BLaER1 treated with 17β-estradiol and CSF1 and Interleukin-3, amounts not matched to agents 10 nM and 100 nM (cell line): ENCODE measurements around the gene SLC35E1.

ENCODE experiments used
- H3K27ac ChIP-seq, 11 experiments: shearing (Covaris generic); formaldehyde crosslinking; 2 replicates each; pipeline ENCODE4 v1.8.1; 2022
- H3K27me3 ChIP-seq, 11 experiments: shearing (Covaris generic); formaldehyde crosslinking; 2 replicates each; pipeline ENCODE4 v1.8.1; 2022
- H3K36me3 ChIP-seq, 11 experiments: shearing (Covaris generic); formaldehyde crosslinking; 2 replicates each; pipeline ENCODE4 v1.8.1; 2022
- H3K4me1 ChIP-seq, 10 experiments: shearing (Covaris generic); formaldehyde crosslinking; 2 replicates each; pipeline ENCODE4 v1.8.1; 2022
- H3K4me2 ChIP-seq, 11 experiments: shearing (Covaris generic); formaldehyde crosslinking; 2 replicates each; pipeline ENCODE4 v1.8.1; 2022
- H3K4me3 ChIP-seq, 10 experiments: shearing (Covaris generic); formaldehyde crosslinking; 2 replicates each; pipeline ENCODE4 v1.8.1; 2022
- H3K9ac ChIP-seq, 11 experiments: shearing (Covaris generic); formaldehyde crosslinking; 2 replicates each; pipeline ENCODE4 v1.8.1; 2022
- H3K9me3 ChIP-seq, 11 experiments: shearing (Covaris generic); formaldehyde crosslinking; replicated peaks in 1 of 11; 2 replicates each; pipeline ENCODE4 v1.8.1; 2022
- H4K20me1 ChIP-seq, 11 experiments: shearing (Covaris generic); formaldehyde crosslinking; 2 replicates each; pipeline ENCODE4 v1.8.1; 2022
- Cebpa-rat ChIP-seq, 11 experiments: shearing (Covaris generic); IDR thresholded peaks; 2 replicates each; pipeline ENCODE4 v1.8.1; 2022

The SLC35E1 gene

GRCh38 chr19:16522559-16523377, 49.4 kb downstream of the SLC35E1 start:
- Histone ChIP-seq H3K4me3 (no peak overlapping the region), H3K9me3 (no peaks in the 10 kb centered on the region), H3K27me3 (no peaks in the 10 kb centered on the region), H4K20me1 (peaks cover 0 to 100% (median 99%) of the 10 kb centered on the region in 11 experiments; a peak in 21 of 22 replicates), H3K9ac (no peak overlapping the region), H3K36me3 (peaks cover 97 to 100% (median 100%) of the 10 kb centered on the region in 11 experiments), H3K27ac (no peak overlapping the region), H3K4me2 (no peak overlapping the region), H3K4me1 (no peaks in the 10 kb centered on the region)
- TF ChIP-seq Cebpa-rat (IDR thresholded peaks at IDR 0.05): no peak

DNA sequence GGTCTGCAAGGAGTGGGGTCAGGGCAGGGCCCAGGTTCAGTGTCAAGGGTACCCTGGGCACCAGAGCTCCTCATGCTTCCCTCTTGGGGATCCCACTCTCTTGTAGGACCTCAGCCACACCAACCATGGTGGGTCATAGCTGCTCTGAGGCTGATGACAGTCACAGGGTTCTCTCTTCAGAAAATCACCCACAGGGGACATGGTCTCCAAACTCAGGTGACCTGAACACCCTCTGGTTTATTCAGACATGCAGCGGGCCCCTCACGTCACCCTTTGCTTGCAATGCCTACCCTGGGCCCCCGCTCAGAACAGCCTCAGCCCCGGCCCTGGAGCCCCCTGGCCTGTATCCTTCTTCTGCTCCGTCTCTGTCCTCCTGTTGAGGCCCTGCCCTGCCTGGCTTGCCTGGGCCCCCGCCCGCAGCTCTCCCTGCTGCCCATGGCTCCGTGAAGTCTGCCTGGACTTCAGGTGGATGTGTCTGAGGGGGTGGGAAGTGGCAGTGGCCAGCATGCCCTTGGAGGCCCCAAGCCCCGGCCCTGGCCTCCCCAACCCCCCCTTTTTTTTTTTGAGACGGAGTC, 50.4 kb downstream of the SLC35E1 start:
- no peak for TF ChIP-seq Cebpa-rat (IDR thresholded peaks at IDR 0.05)
- Histone ChIP-seq H3K36me3 (peaks cover 97 to 100% (median 100%) of the 10 kb centered on the region in 11 experiments), H3K4me2 (no peak overlapping the region), H3K4me1 (no peaks in the 10 kb centered on the region), H3K27me3 (no peaks in the 10 kb centered on the region), H4K20me1 (peaks cover 0 to 100% (median 99%) of the 10 kb centered on the region in 11 experiments; a peak in 20 of 22 replicates), H3K4me3 (no peak overlapping the region), H3K27ac (no peak overlapping the region), H3K9me3 (no peaks in the 10 kb centered on the region), H3K9ac (no peak overlapping the region)

DNA sequence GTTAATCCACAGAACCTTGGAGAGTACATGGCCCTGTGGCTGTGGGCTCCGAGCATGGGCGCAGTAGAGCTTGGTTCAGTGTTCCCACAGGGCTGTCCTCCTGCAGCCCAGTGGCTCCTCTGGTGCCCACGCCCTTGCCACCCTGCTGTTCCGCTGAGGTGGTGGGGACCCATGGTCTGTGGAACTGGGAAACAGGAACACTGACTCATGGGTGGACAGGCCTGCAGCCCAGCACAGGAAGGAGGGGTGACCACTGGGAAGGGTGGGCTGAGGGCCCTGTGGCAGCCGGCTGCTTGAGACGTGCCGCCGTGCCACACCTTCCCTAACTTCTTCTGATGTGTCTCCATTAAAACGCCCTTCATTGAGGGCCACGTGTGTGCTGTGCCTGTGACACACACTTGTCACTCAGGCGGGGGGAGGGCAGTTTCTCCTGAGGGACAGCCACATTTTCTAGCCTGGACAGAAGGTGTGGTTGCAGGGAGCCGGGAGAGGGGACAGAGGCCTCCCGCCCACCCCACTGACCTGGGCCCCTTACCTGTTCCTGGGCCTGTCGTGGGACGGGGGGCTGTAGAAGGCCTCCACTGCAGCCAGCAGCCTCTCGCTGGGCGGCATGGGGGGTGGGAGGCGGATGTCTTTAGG, 51.1 kb downstream of the SLC35E1 start:
- Histone ChIP-seq H3K27me3 (no peaks in the 10 kb centered on the region), H3K4me3 (no peak overlapping the region), H3K36me3 (peaks cover 95 to 100% (median 100%) of the 10 kb centered on the region in 11 experiments), H3K9me3 (no peaks in the 10 kb centered on the region), H4K20me1 (peaks cover 0 to 100% (median 98%) of the 10 kb centered on the region in 11 experiments; a peak in 20 of 22 replicates), H3K9ac (no peak overlapping the region), H3K4me2 (no peak overlapping the region), H3K4me1 (no peaks in the 10 kb centered on the region), H3K27ac (no peak overlapping the region)
- no peak for TF ChIP-seq Cebpa-rat (IDR thresholded peaks at IDR 0.05)

DNA sequence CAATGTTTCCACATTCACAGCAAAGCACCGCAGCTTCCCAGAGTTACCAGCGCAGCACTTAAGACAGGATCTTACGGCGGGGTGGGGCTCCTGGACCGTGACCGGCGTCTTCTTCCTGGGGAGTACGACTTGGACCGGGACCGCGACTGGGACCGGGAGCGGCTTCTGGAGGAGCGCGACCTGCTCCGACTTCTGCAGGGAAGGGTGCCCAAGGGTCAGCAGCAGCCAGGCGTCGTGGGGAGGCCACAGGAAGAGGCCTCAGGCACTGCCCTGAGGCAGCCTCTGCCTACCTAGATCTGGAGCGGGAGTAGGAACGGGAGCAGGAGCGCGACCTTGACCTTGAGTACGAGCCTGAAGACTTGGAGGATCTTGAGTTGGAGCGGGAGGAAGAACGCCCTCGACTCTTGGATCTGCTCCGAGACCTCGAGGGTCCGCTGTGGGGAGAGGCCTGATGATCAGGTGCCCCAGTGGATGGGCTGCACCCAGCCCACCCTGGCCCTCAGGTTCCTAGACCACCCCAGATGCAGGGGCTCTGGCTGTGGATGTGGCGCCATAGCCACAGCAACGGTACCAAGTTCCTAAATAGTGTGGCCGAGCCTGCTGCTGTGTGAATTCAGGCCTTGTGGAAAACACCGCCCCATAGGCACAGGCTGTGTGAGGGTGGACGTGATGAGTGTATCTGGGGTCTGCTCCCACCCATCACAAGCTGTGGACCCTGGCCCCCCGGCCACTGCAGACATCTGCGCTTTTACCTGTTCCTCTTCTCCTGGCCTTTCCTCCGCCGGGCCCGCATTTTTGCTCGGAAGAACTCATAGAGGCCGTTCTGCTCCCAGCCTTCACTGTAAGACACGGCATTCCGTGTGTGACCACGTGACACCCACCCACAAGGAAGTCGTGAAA, 51.9 kb downstream of the SLC35E1 start:
- H3K27me3 ChIP-seq: no peaks in the 10 kb centered on the region
- H3K4me2 ChIP-seq: no peak overlapping the region
- no peak overlapping the region for H3K4me3 ChIP-seq
- no peaks in the 10 kb centered on the region for H3K4me1 ChIP-seq
- no peak overlapping the region for H3K9ac ChIP-seq
- H3K36me3 ChIP-seq: peaks cover 87 to 100% (median 93%) of the 10 kb centered on the region in 11 experiments
- H3K9me3 ChIP-seq: no peaks in the 10 kb centered on the region
- TF ChIP-seq Cebpa-rat (IDR thresholded peaks at IDR 0.05): no peak
- peaks cover 0 to 100% (median 95%) of the 10 kb centered on the region in 11 experiments; a peak in 20 of 22 replicates for H4K20me1 ChIP-seq
- H3K27ac ChIP-seq: no peak overlapping the region

- H3K27ac ChIP-seq: no peak overlapping the region
- H3K36me3 ChIP-seq: peaks cover 76 to 100% (median 88%) of the 10 kb centered on the region in 11 experiments
- H3K9me3 ChIP-seq: no peaks in the 10 kb centered on the region
- no peak overlapping the region for H3K4me3 ChIP-seq
- H3K9ac ChIP-seq: no peak overlapping the region
- peaks cover 0 to 100% (median 85%) of the 10 kb centered on the region in 11 experiments; a peak in 20 of 22 replicates for H4K20me1 ChIP-seq
- H3K4me2 ChIP-seq: no peak overlapping the region
- TF ChIP-seq Cebpa-rat (IDR thresholded peaks at IDR 0.05): no peak
- no peaks in the 10 kb centered on the region for H3K27me3 ChIP-seq
- H3K4me1 ChIP-seq: peaks cover 0 to 6% (median 0%) of the 10 kb centered on the region in 10 experiments; a peak in 1 of 20 replicates
Measured at GRCh38 chr19:16519230-16519687, 53.0 kb downstream of the SLC35E1 start.

GRCh38 chr19:16518483-16519229, 53.6 kb downstream of the SLC35E1 start:
- no peak overlapping the region for H3K4me2 ChIP-seq
- H3K27ac ChIP-seq: no peak overlapping the region
- H3K36me3 ChIP-seq: peaks cover 70 to 94% (median 82%) of the 10 kb centered on the region in 11 experiments
- no peak overlapping the region for H3K9ac ChIP-seq
- no peaks in the 10 kb centered on the region for H3K9me3 ChIP-seq
- peaks cover 0 to 97% (median 80%) of the 10 kb centered on the region in 11 experiments; a peak in 20 of 22 replicates for H4K20me1 ChIP-seq
- H3K27me3 ChIP-seq: no peaks in the 10 kb centered on the region
- no peak overlapping the region for H3K4me3 ChIP-seq
- peaks cover 0 to 6% (median 0%) of the 10 kb centered on the region in 10 experiments; a peak in 1 of 20 replicates for H3K4me1 ChIP-seq
- no peak for TF ChIP-seq Cebpa-rat (IDR thresholded peaks at IDR 0.05)

DNA sequence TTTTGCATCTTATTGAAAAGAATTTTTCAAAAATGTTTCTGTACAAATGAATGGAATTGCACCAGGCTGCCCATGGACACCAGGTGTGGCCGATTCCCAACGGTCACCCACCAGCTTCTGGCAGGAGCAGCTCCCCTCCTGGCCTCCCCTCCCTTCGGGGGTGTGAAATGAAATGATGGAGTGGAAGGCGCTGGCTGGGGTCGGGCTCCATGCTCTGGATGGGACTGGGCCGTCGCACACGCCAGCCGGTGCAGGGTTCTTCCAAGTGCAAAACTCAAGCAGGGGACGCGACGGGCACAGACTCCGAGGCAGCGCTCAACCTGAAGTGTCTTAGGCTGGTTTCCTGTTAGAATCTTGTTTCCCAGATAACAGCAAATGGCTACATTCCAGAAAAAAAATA, 54.2 kb downstream of the SLC35E1 start:
- no peak overlapping the region for H3K27ac ChIP-seq
- H3K4me3 ChIP-seq: no peak overlapping the region
- H3K4me1 ChIP-seq: peaks cover 0 to 6% (median 0%) of the 10 kb centered on the region in 10 experiments; a peak in 1 of 20 replicates
- no peaks in the 10 kb centered on the region for H3K27me3 ChIP-seq
- H3K4me2 ChIP-seq: no peak overlapping the region
- H3K9me3 ChIP-seq: no peaks in the 10 kb centered on the region
- H3K36me3 ChIP-seq: peaks cover 65 to 90% (median 77%) of the 10 kb centered on the region in 11 experiments
- no peak overlapping the region for H3K9ac ChIP-seq
- TF ChIP-seq Cebpa-rat (IDR thresholded peaks at IDR 0.05): no peak
- H4K20me1 ChIP-seq: peaks cover 0 to 91% (median 74%) of the 10 kb centered on the region in 11 experiments; a peak in 20 of 22 replicates
